HEK293T (cell line): ENCODE results near the gene SCAF4.

Experiments used
- BHLHE40 ChIP-seq: fragments of 450-650 bp; IDR thresholded peaks from 2 replicates; pipeline ENCODE4 v1.6.1; 2016; ENCODE audit warnings: mild to moderate bottlenecking, moderate library complexity, borderline replicate concordance
- ELF4 ChIP-seq: fragments of 450-650 bp; IDR thresholded peaks from 2 replicates; pipeline ENCODE4 v1.6.1; 2017; ENCODE audit warnings: antibody characterized with exemption
- FOXA1 ChIP-seq: fragments of 450-650 bp; IDR thresholded peaks from 2 replicates; pipeline ENCODE4 v1.6.1; 2016; ENCODE audit warnings: mild to moderate bottlenecking
- FOXM1 ChIP-seq: fragments of 450-650 bp; IDR thresholded peaks from 2 replicates; pipeline ENCODE4 v1.6.1; 2017; ENCODE audit warnings: mild to moderate bottlenecking, borderline replicate concordance
- ZNF384 ChIP-seq: fragments of 450-650 bp; IDR thresholded peaks from 2 replicates; pipeline ENCODE4 v1.6.1; 2016

DNA sequence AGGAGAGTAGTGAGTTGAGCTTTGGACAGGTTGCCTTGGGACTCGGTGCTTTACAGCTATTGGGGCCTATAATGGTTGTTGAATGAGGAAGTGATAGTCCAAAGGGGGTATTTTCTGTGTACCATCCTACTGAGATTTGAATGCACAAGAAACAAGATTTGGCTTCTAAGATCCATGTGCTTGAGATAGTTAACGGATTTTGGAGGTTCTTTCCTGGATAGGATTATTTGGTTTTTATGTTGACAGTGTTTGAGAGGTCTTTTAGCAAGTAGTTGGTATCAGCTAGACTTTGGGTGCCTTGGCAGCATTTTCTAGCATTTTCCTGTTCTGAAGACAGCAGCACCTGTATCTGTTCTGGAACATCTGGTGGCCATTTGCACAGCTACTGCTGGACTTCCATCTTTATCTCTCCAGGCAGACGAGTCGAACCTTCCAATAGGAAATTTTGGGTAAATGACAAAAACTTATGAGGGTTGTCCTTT lies 3.6 kb upstream of the SCAF4 start:
- TF ChIP-seq ZNF384 (no peak), FOXA1 (no peak), FOXM1 (no peak), BHLHE40 (no peak), ELF4 (no peak)
